ENCODE data around the gene MACROD2.

Gene MACROD2

GRCh38 chr20:14918976-14919375 is 923.7 kb downstream of the MACROD2 start:
- no peaks in the 10 kb centered on the region for H3K27me3 ChIP-seq (ENCODE audit: low read length)
- no peak overlapping the region for H2AFZ ChIP-seq (ENCODE audit: low read depth, low read length, severe bottlenecking)
- H3K9ac ChIP-seq (ENCODE audit: low read length): no peak overlapping the region
- no peaks in the 10 kb centered on the region for H3K36me3 ChIP-seq (ENCODE audit: low read length)
- no peaks in the 10 kb centered on the region for H3K9me3 ChIP-seq (ENCODE audit: insufficient read depth, low read length)
- no peaks in the 10 kb centered on the region for H4K20me1 ChIP-seq (ENCODE audit: low read depth, low read length)
- no peak overlapping the region for H3K27ac ChIP-seq (ENCODE audit: low read depth, low read length)
- H3K4me3 ChIP-seq (ENCODE audit: insufficient read depth, low read length, poor library complexity, severe bottlenecking): no peak overlapping the region
- H3K4me2 ChIP-seq (ENCODE audit: low read depth, low read length, poor library complexity, severe bottlenecking): no peak overlapping the region
- H3F3A ChIP-seq (ENCODE audit: insufficient read depth): no peaks in the 10 kb centered on the region
- H3K79me2 ChIP-seq (ENCODE audit: insufficient read depth, low read length): no peaks in the 10 kb centered on the region
- no peaks in the 10 kb centered on the region for H3K9me2 ChIP-seq (replicated peaks; ENCODE audit: insufficient read depth, low read length)
- TF ChIP-seq EZH2phosphoT487 (conservative IDR thresholded peaks at IDR 0.05; ENCODE audit: low read length) (no peak), CTCF (IDR thresholded peaks at IDR 0.05; ENCODE audit: insufficient read depth, low read length, poor library complexity, severe bottlenecking) (no peak)

- H3K27ac ChIP-seq (ENCODE audit: low read depth, low read length): no peak overlapping the region
- no peaks in the 10 kb centered on the region for H3F3A ChIP-seq (ENCODE audit: insufficient read depth)
- H3K4me2 ChIP-seq (ENCODE audit: low read depth, low read length, poor library complexity, severe bottlenecking): no peak overlapping the region
- no peaks in the 10 kb centered on the region for H3K79me2 ChIP-seq (ENCODE audit: insufficient read depth, low read length)
- no peak overlapping the region for H3K4me3 ChIP-seq (ENCODE audit: insufficient read depth, low read length, poor library complexity, severe bottlenecking)
- TF ChIP-seq EZH2phosphoT487 (conservative IDR thresholded peaks at IDR 0.05; ENCODE audit: low read length) (no peak), CTCF (IDR thresholded peaks at IDR 0.05; ENCODE audit: insufficient read depth, low read length, poor library complexity, severe bottlenecking) (no peak)
- H3K36me3 ChIP-seq (ENCODE audit: low read length): no peaks in the 10 kb centered on the region
- no peak overlapping the region for H2AFZ ChIP-seq (ENCODE audit: low read depth, low read length, severe bottlenecking)
- H4K20me1 ChIP-seq (ENCODE audit: low read depth, low read length): no peaks in the 10 kb centered on the region
- no peaks in the 10 kb centered on the region for H3K27me3 ChIP-seq (ENCODE audit: low read length)
- no peaks in the 10 kb centered on the region for H3K9me3 ChIP-seq (ENCODE audit: insufficient read depth, low read length)
- H3K9me2 ChIP-seq (replicated peaks; ENCODE audit: insufficient read depth, low read length): no peaks in the 10 kb centered on the region
- H3K9ac ChIP-seq (ENCODE audit: low read length): no peak overlapping the region
Observed at GRCh38 chr20:14919501-14920081, 924.3 kb downstream of the MACROD2 start.

DNA sequence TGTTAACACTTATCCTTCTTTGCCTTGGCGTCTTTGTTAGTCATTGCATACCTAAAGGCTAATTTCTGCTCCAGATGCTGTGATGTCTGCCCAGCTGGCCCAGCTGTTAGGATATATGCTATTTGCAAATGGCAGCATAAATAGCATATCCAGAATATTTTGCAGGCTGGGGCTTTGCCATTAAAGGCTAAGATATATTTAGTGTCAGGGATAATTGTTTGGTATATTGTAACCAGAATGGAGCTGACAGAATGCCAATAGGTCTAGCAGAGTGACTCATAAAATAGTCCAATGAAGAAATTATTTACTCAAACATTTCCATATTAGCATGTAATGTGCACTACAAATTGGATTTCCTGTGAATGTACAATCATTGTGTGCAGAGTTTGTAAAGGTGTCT is 926.2 kb downstream of the MACROD2 start:
- Histone ChIP-seq H3K4me2 (ENCODE audit: low read depth, low read length, poor library complexity, severe bottlenecking) (no peak overlapping the region), H3K9me3 (ENCODE audit: insufficient read depth, low read length) (no peaks in the 10 kb centered on the region), H3K4me3 (ENCODE audit: insufficient read depth, low read length, poor library complexity, severe bottlenecking) (no peak overlapping the region), H3K9me2 (replicated peaks; ENCODE audit: insufficient read depth, low read length) (no peaks in the 10 kb centered on the region), H3K9ac (ENCODE audit: low read length) (no peak overlapping the region), H3K79me2 (ENCODE audit: insufficient read depth, low read length) (no peaks in the 10 kb centered on the region), H3K27me3 (ENCODE audit: low read length) (no peaks in the 10 kb centered on the region), H2AFZ (ENCODE audit: low read depth, low read length, severe bottlenecking) (no peak overlapping the region), H3F3A (ENCODE audit: insufficient read depth) (no peaks in the 10 kb centered on the region), H4K20me1 (ENCODE audit: low read depth, low read length) (no peaks in the 10 kb centered on the region), H3K27ac (ENCODE audit: low read depth, low read length) (no peak overlapping the region), H3K36me3 (ENCODE audit: low read length) (no peaks in the 10 kb centered on the region)
- no peak for TF ChIP-seq EZH2phosphoT487 (conservative IDR thresholded peaks at IDR 0.05; ENCODE audit: low read length)
- no peak for TF ChIP-seq CTCF (IDR thresholded peaks at IDR 0.05; ENCODE audit: insufficient read depth, low read length, poor library complexity, severe bottlenecking)
